HT1080 (cell line): ENCODE data around the gene STXBP1. TPM values are rescaled to one million over a fixed set of nuclear protein-coding genes. Genes with fewer than 3 reads are reported as not detected.
"Not testable (repeated sequence)": the region's sequence is repeated elsewhere in the genome, so short reads cannot be mapped to it uniquely, and the experiment has no call there.

Experiments
- DNase-seq: peaks from one replicate; pipeline ENCODE4 v3.0.0-alpha.2; 2015; ENCODE audit warnings: low read depth
- total RNA-seq: library from RNA; depleted of rRNA; stranded (reverse); fragments of >200 nt; shearing (Covaris generic); gene quantifications from 2 replicates; pipeline ENCODE4 v1.2.3, GENCODE V29; 2014

STXBP1 gene
- total RNA-seq, 1 experiment from 2014 or later = 10.4 TPM

DNA sequence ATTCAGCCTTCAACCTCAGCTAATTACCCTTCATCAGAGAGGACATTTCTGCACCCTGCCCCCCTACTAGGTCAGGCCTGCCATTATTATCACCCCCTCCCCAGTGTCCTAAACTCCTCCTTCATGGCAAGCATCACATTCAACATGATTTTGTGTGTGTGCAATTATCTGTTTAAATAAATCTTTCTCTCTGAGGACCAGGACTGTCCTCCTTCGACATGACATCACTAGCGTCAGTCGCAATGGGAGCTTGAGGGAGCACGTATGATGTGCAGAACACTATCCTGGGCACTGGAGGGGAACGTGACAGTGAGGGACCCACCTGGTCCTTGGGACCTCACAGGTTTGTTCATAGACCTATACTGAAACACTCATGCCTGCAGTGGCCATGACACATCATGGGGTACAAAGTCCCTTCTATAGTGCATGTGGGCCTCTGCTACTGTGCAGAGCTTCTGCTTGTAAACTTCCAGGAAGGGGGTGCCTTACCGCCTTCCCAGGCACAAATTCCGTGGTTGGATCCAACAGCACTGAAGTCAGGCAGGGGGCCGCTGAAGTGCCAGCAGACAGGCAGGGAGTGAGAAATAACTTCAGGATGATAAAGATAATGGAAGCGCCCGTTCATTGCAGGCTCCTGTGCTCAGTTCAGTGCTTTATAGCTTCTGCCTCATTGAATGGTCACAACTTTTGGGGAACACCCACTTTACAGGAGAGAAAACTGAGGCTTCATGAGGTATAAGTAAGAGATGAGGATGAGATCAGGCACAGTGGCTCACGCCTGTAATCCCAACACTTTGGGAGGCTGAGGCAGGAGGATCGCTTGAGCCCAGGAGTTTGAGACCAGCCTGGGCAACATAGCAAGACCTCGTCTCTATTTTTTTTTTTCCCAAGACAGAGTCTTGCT is 36.0 kb upstream of the STXBP1 start:
- no peak for DNase-seq

- DNase-seq = not testable (repeated sequence)
Observed at GRCh38 chr9:127577194-127577593, 34.9 kb upstream of the STXBP1 start.

DNA sequence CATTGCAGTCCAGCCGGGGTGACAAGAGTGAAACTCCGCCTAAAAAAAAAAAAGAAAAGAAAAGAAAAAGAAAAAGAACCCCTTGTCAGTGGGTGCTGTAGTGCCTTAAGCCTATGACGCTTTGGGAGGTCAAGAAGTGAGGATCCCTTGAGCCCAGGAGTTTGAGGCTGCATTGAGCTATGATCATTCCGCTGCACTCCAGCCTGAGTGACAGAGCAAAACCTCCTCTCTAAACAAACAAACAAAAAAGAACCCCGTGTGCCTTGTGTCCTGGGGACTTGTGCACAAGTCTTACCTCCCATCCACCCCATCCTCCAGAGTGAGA is 33.5 kb upstream of the STXBP1 start:
- peak; percentile 25 for DNase-seq

GRCh38 chr9:127578952-127579853 is 32.9 kb upstream of the STXBP1 start:
- peak; percentile 100 for DNase-seq

- DNase-seq = no peak
Observed at GRCh38 chr9:127580366-127580765, 31.7 kb upstream of the STXBP1 start.

DNA sequence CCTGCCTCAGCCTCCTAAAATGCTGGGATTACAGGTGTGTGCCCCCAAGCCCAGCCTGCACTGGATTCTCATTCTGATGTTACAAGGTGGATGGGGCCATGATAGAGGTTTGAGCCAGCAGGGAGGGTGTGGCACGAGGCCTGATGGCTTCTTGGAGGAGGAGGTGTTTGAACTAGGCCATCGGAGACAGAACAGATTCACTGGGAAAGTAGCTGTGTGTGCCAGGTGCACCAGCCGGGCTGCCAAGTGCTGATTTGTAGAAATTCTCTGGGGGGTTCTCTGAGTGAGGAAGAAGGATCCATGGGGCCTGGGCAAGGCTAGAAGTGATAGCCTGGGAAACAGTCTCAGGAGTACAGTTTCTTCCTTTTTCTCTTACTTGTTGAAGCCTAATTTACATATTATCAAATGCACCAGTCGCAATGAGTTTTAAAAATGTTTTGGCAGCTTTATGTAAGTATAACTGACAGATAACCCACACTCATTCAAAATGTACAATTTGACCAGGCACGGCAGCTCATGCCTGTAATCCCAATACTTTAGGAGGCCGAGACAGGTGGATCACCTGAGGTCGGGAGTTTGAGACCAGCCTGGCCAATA is 31.1 kb upstream of the STXBP1 start:
- no peak for DNase-seq

DNA sequence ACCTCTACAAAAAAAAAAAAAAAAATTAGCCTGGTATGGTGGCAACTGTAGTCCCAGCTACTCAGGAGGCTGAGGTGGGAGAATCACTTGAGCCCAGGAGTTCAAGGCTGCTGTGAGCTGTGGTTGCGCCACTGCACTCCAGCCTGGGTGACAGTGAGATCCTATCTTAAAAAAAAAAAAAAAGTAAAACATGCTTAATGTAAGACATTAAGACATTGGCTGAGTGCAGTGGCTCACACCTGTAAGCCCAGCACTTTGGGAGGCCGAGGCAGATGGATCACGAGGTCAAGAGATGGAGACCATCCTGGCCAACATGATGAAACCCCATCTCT is 27.6 kb upstream of the STXBP1 start:
- DNase-seq = not testable (repeated sequence)

DNA sequence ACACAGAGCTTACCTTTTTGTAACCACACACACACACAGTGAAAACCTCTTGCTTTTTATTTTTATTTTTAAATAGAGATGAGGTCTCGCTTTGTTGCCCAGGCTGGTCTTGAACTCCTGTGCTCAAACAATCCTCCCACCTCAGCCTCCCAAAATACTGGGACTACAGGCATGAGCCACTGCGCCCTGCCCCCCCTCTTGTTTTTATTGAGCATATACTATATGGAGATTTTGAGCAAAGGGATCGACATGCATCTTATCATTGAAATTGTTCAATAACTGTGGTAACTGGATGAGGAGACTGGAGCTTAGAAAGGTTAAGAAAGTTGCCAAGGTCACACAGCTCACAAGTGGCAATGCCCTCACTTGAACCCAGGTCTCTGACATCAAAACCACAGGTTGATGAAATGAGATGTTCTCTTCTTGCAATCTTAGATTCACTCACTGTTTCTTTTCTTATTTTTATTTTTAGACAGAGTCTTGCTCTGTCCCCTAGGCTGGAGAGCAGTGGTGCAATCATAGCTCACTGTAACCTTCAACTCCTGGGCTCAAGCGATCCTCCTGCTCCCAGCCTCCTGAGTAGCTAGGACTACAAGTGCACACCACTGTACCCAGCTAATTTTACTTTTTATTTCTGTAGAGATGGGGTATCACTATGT is 26.8 kb upstream of the STXBP1 start:
- DNase-seq = no peak

- DNase-seq = no peak
Observed at GRCh38 chr9:127586096-127586495, 26.0 kb upstream of the STXBP1 start.

- peak; percentile 66 for DNase-seq
Observed at GRCh38 chr9:127586537-127586936, 25.5 kb upstream of the STXBP1 start.

GRCh38 chr9:127587966-127588365 is 24.1 kb upstream of the STXBP1 start:
- no peak for DNase-seq

GRCh38 chr9:127588740-127589506 is 23.2 kb upstream of the STXBP1 start:
- no peak for DNase-seq

GRCh38 chr9:127589955-127590370 is 22.1 kb upstream of the STXBP1 start:
- DNase-seq = peak; percentile 66

GRCh38 chr9:127595611-127596010 is 16.5 kb upstream of the STXBP1 start:
- no peak for DNase-seq

DNA sequence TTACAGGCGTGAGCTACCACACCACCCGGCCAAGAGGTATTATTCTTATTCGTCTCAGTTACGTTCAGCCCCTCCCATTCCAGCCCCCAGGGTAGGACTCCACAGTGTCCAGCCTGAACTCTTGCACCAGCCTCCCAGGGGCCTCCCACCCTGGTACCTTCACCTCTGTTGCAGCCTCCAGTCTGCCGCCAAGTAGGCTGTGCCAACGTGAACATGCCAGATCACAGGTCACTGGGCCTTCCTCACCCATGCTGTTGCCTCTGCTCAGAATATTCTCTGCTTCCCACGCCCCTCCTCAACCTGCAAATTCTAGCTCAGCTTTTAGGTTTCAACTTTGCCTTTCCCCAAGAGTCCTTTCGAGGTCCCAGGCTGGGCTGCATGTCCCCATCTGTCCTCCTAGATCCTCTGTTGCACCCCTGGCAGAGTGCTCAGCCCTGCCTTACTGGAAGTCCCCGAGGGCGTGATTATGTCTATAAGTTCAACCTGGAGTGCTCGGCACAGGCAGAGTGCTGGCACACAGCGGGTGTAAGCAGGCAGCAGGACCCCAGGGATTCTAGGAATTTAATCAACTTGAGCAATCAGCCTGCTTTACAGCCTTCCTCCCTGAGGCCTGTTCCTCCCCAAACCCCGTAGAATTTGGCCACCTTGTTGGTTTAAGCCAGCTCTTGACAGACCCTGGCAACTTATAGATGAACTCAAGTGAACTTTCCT is 13.1 kb upstream of the STXBP1 start:
- DNase-seq = no peak

- no peak for DNase-seq
Observed at GRCh38 chr9:127599550-127599891, 12.6 kb upstream of the STXBP1 start.

GRCh38 chr9:127603226-127603625 is 8.9 kb upstream of the STXBP1 start:
- no peak for DNase-seq

DNA sequence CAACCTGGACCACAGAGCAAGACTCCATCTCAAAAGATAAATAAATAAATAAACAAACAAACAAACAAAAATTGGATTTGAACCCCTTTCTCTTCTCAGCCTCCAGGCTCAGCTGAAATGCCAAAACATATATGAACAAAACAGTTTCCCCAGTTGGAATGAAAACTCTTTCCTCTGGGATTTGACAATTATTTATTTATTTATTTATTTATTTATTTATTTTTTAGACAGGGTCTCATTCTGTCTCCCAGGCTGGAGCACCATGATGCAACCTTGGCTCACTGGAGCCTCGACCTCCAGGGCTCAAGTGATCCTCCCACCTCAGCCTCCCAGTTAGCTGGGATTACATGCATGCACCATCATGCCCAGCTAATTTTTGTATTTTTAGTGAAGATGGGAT is 6.0 kb upstream of the STXBP1 start:
- DNase-seq = no peak

DNA sequence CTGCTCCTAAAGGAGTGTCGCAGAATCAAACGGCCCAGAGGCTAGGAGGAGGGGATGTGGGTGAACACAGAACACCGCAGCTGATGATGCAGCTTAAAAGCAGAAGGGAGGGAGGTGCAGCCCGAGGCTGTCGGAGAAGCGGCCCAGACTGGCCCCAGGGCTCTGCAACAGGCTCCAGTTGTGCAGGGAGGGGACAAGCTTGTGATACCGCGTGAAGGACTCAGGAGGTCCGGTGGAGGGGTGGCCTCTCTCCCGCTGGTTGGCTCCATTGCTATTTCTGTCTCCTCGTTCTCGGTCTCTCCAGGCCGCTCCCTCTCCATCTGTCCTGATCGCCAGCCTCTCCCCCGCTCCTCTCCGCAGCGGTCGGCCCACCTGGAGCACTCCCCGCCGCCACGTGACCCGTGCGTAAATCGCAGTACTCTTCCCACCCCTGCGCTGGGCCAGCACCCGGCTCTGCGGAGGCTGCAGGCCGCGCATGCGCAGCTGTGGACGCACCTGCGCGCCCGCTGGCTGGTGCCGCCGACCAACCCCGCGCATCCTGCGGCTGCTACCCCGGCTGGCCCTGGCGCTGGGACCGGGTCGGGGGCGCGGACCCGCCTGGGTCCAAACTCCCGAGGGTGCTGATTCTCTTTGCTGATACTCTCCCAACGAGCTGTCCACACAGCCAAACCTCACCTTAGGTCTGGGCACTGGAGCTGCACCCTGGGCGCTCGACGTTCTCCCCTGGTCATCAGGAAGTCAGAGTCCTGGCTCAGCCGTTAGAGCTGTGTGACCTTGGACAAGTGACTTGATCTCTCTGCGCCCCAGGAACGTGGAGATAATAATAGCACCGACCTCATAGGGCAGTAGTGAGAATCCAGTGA is 3.7 kb upstream of the STXBP1 start:
- DNase-seq = no peak
